Neutrophil (primary cell): ENCODE data around the gene VMAC.

Experiments
- H3K27ac ChIP-seq: fragments of 200-600 bp; sonication (generic); 2 replicates; pipeline ENCODE4 v1.5.1; 2016; ENCODE audit warnings: mild to moderate bottlenecking, moderate library complexity
- H3K27me3 ChIP-seq: fragments of 200-600 bp; sonication (generic); 2 replicates; pipeline ENCODE4 v1.6.0; 2016; ENCODE audit warnings: mild to moderate bottlenecking
- H3K36me3 ChIP-seq: fragments of 200-600 bp; sonication (generic); 2 replicates; pipeline ENCODE4 v1.5.1; 2017
- H3K4me1 ChIP-seq, 2 experiments: fragments of 200-600 bp in 1 of 2; sonication (generic) in 1 of 2; 1 replicate in 1 of 2; 2 replicates in 1 of 2; pipeline versions ENCODE4 v1.5.1 to v1.6.1; 2013 to 2016; ENCODE audit warnings: low read depth in 1 of 2, low read length in 1 of 2, mild to moderate bottlenecking in 1 of 2, moderate library complexity in 1 of 2; ENCODE audit not compliant: control insufficient read depth in 1 of 2, insufficient read depth in 1 of 2
- H3K4me3 ChIP-seq, 2 experiments: fragments of 200-600 bp in 1 of 2; sonication (generic) in 1 of 2; 1 replicate in 1 of 2; 2 replicates in 1 of 2; pipeline ENCODE4 v1.5.1; 2013 to 2016; ENCODE audit warnings: low read depth in 1 of 2, low read length in 1 of 2, mild to moderate bottlenecking in 1 of 2, moderate library complexity in 1 of 2
- H3K9me3 ChIP-seq: fragments of 200-600 bp; sonication (generic); 2 replicates; pipeline ENCODE4 v1.5.1; 2016
- TF ChIP-seq, protein P1 (sequence below): fragments of 200-600 bp; sonication (generic); IDR thresholded peaks from 2 replicates; pipeline ENCODE4 v1.5.1; 2016; ENCODE audit warnings: antibody characterized with exemption

Gene VMAC

DNA sequence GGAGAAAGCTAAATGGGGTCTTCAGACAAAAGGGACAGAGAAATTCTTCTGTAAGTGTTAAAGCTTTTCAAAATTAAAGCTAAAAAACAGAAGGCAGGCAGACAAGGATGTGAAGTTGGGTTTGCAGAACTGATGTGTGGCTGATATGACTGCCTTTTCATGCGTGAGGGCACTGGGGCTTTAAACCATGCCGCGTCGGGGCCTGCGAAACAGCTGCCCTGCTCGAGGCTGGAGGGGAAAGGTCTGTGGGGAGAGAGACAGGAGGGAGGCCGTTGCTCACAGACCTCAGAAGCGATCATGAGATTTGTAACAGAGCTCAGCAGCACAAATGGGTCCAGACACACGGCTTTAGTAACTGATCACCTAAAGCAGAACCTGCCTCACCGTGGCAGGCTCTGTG lies 32.9 kb downstream of the VMAC start:
- Histone ChIP-seq H3K4me1 (no peaks in the 10 kb centered on the region), H3K27ac (no peak overlapping the region), H3K36me3 (peaks cover 85% of the 10 kb centered on the region), H3K27me3 (no peaks in the 10 kb centered on the region), H3K9me3 (no peaks in the 10 kb centered on the region), H3K4me3 (no peak overlapping the region)
- TF ChIP-seq, protein P1, sequence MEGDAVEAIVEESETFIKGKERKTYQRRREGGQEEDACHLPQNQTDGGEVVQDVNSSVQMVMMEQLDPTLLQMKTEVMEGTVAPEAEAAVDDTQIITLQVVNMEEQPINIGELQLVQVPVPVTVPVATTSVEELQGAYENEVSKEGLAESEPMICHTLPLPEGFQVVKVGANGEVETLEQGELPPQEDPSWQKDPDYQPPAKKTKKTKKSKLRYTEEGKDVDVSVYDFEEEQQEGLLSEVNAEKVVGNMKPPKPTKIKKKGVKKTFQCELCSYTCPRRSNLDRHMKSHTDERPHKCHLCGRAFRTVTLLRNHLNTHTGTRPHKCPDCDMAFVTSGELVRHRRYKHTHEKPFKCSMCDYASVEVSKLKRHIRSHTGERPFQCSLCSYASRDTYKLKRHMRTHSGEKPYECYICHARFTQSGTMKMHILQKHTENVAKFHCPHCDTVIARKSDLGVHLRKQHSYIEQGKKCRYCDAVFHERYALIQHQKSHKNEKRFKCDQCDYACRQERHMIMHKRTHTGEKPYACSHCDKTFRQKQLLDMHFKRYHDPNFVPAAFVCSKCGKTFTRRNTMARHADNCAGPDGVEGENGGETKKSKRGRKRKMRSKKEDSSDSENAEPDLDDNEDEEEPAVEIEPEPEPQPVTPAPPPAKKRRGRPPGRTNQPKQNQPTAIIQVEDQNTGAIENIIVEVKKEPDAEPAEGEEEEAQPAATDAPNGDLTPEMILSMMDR: no peak

- peaks cover 68% of the 10 kb centered on the region for H3K36me3 ChIP-seq
Observed at GRCh38 chr19:5940260-5941208, 35.9 kb downstream of the VMAC start.

DNA sequence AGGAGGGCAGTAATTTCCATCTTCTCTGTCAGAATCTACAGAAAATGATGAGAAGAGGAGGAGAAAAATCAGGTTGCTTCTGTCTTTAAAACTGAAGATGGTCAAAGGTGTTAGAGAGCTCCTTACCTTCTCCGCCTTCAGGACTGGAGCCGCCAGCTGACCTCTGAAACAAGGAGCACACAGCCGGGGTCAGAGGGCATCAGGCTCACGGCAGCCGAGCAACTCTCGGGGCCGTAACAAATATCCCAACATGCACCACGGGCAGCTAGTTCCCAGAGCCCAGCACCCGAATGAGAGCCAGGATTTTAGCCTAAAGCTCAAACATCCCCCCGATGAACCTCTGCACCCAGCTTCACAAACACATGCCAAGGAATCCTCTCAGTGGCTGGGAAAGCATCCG lies 37.0 kb downstream of the VMAC start:
- Histone ChIP-seq H3K9me3 (no peaks in the 10 kb centered on the region), H3K4me3 (no peak overlapping the region), H3K27ac (no peak overlapping the region), H3K4me1 (peaks cover 3 to 4% of the 10 kb centered on the region in 2 experiments), H3K27me3 (no peaks in the 10 kb centered on the region), H3K36me3 (peaks cover 57% of the 10 kb centered on the region)
- TF ChIP-seq, protein P1: no peak

More at GRCh38 chr19:5940260-5941208, 35.9 kb downstream of the VMAC start:
- Histone ChIP-seq H3K4me3 (no peak overlapping the region), H3K27ac (no peak overlapping the region), H3K4me1 (no peaks in the 10 kb centered on the region), H3K27me3 (no peaks in the 10 kb centered on the region), H3K9me3 (no peaks in the 10 kb centered on the region)
- TF ChIP-seq, protein P1: no peak

GRCh38 chr19:5943045-5943444 lies 38.4 kb downstream of the VMAC start:
- TF ChIP-seq, protein P1: no peak
- no peaks in the 10 kb centered on the region for H3K27me3 ChIP-seq
- peaks cover 17 to 18% of the 10 kb centered on the region in 2 experiments for H3K4me1 ChIP-seq
- peaks cover 44% of the 10 kb centered on the region for H3K36me3 ChIP-seq
- no peak overlapping the region for H3K27ac ChIP-seq
- no peak overlapping the region for H3K4me3 ChIP-seq
- no peaks in the 10 kb centered on the region for H3K9me3 ChIP-seq

- H3K9me3 ChIP-seq: no peaks in the 10 kb centered on the region
- H3K36me3 ChIP-seq: peaks cover 39% of the 10 kb centered on the region
- no peak overlapping the region for H3K27ac ChIP-seq
- TF ChIP-seq, protein P1: no peak
- H3K4me1 ChIP-seq: peaks cover 19% of the 10 kb centered on the region in 2 experiments
- H3K27me3 ChIP-seq: no peaks in the 10 kb centered on the region
- H3K4me3 ChIP-seq: no peak overlapping the region
Observed at GRCh38 chr19:5943623-5944022, 39.0 kb downstream of the VMAC start.
